Measurements from ENCODE around the gene TCOF1. TPM values are rescaled to one million over a fixed set of nuclear protein-coding genes. Genes with fewer than 3 reads are reported as not detected.

TCOF1 gene
- total and polyA plus RNA-seq, 9 donors: 16.7 to 38.3 (median 27.8) TPM

- TF ChIP-seq, protein P1, sequence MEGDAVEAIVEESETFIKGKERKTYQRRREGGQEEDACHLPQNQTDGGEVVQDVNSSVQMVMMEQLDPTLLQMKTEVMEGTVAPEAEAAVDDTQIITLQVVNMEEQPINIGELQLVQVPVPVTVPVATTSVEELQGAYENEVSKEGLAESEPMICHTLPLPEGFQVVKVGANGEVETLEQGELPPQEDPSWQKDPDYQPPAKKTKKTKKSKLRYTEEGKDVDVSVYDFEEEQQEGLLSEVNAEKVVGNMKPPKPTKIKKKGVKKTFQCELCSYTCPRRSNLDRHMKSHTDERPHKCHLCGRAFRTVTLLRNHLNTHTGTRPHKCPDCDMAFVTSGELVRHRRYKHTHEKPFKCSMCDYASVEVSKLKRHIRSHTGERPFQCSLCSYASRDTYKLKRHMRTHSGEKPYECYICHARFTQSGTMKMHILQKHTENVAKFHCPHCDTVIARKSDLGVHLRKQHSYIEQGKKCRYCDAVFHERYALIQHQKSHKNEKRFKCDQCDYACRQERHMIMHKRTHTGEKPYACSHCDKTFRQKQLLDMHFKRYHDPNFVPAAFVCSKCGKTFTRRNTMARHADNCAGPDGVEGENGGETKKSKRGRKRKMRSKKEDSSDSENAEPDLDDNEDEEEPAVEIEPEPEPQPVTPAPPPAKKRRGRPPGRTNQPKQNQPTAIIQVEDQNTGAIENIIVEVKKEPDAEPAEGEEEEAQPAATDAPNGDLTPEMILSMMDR (IDR thresholded peaks at IDR 0.05): no peak
- no peak for TF ChIP-seq EP300 (IDR thresholded peaks at IDR 0.05)
- TF ChIP-seq POLR2A (IDR thresholded peaks at IDR 0.05): no peak
- WGBS, 3 donors: 83 to 98% (median 93%) methylated on average over 1 of the region's 1 CpG
- H3K36me3 ChIP-seq: no peaks in the 10 kb centered on the region
- no peak for DNase-seq
- H3K27ac ChIP-seq: no peak overlapping the region
- H3K9me3 ChIP-seq: no peaks in the 10 kb centered on the region
- H3K27me3 ChIP-seq: no peaks in the 10 kb centered on the region
- H3K4me3 ChIP-seq: no peak overlapping the region
- no peaks in the 10 kb centered on the region for H3K4me1 ChIP-seq (ENCODE audit: insufficient read depth)
- intact Hi-C loops (cut with DNase I): no loop called here
These were observed 36.3 kb upstream of the TCOF1 start for GRCh38 chr5:150321211-150321610.

DNA sequence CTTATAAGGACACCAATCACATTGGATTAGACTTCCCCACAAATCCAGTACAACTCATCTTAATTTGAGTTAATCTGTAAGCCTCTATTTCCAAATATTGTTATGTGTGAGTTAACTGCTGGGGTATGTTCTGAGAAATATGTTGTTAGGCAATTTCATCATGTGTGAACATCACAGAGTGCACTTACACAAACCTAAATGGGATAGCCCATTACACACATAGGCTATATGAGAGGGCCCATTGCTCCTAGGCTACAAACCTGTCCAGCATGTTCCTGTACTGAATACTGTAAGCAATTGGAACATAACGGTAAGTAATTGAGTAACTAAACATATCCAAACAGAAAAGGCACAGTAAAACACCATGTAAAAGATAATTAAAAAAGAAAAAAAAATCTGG is 35.7 kb upstream of the TCOF1 start:
- no peak overlapping the region for H3K4me3 ChIP-seq
- TF ChIP-seq, protein P1 (IDR thresholded peaks at IDR 0.05): no peak
- TF ChIP-seq EP300 (IDR thresholded peaks at IDR 0.05) (no peak), POLR2A (IDR thresholded peaks at IDR 0.05) (no peak)
- 91 to 96% (median 94%) methylated on average over 1 of the region's 1 CpG for WGBS, 3 donors
- H3K4me1 ChIP-seq (ENCODE audit: insufficient read depth): no peaks in the 10 kb centered on the region
- H3K27me3 ChIP-seq: no peaks in the 10 kb centered on the region
- no peaks in the 10 kb centered on the region for H3K9me3 ChIP-seq
- no peaks in the 10 kb centered on the region for H3K36me3 ChIP-seq
- intact Hi-C loops (cut with DNase I): no loop called here
- H3K27ac ChIP-seq: no peak overlapping the region
- DNase-seq: no peak

- Histone ChIP-seq H3K9me3 (no peaks in the 10 kb centered on the region), H3K36me3 (no peaks in the 10 kb centered on the region), H3K4me3 (no peak overlapping the region), H3K27me3 (no peaks in the 10 kb centered on the region), H3K27ac (no peak overlapping the region), H3K4me1 (ENCODE audit: insufficient read depth) (no peaks in the 10 kb centered on the region)
- intact Hi-C loops (cut with DNase I): no loop called here
- TF ChIP-seq EP300 (IDR thresholded peaks at IDR 0.05) (no peak), POLR2A (IDR thresholded peaks at IDR 0.05) (no peak)
- TF ChIP-seq, protein P1 (IDR thresholded peaks at IDR 0.05): no peak
- no peak for DNase-seq
These were observed 35.3 kb upstream of the TCOF1 start for GRCh38 chr5:150322202-150322601.

DNA sequence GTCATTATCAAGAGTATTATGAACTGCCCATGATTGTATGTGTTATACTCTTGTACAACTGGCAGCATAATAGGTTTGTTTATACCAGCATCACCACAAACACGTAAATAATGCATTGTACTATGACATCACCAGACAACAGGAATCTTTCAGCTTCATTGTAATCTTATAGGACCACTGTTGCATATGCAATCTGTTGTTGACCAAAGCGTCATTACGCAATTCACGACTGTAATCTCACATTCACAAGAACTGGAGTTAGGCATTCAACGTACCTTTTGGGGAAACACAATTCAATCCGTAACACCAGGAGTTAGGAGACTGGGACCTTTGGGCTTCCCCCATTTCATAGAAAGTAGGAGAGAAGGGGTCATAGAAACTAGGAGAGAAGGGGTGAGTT is 34.4 kb upstream of the TCOF1 start:
- WGBS, 3 donors: 88 to 90% (median 88%) methylated on average over 6 of the region's 6 CpGs
- Histone ChIP-seq H3K36me3 (no peaks in the 10 kb centered on the region), H3K4me1 (ENCODE audit: insufficient read depth) (no peaks in the 10 kb centered on the region), H3K4me3 (no peak overlapping the region), H3K27ac (no peak overlapping the region), H3K27me3 (no peaks in the 10 kb centered on the region), H3K9me3 (no peaks in the 10 kb centered on the region)
- DNase-seq: no peak
- TF ChIP-seq POLR2A (IDR thresholded peaks at IDR 0.05) (no peak), EP300 (IDR thresholded peaks at IDR 0.05) (no peak)
- TF ChIP-seq, protein P1 (IDR thresholded peaks at IDR 0.05): no peak
- intact Hi-C loops (cut with DNase I): no loop called here

- Histone ChIP-seq H3K9me3 (no peaks in the 10 kb centered on the region), H3K27ac (no peak overlapping the region), H3K27me3 (no peaks in the 10 kb centered on the region), H3K4me1 (ENCODE audit: insufficient read depth) (no peaks in the 10 kb centered on the region), H3K4me3 (no peak overlapping the region), H3K36me3 (no peaks in the 10 kb centered on the region)
- intact Hi-C loops (cut with DNase I): no loop called here
- WGBS, 3 donors: 79 to 96% (median 82%) methylated on average over 8 of the region's 8 CpGs
- TF ChIP-seq EP300 (IDR thresholded peaks at IDR 0.05): no peak
- TF ChIP-seq POLR2A (IDR thresholded peaks at IDR 0.05): no peak
- TF ChIP-seq, protein P1 (IDR thresholded peaks at IDR 0.05): no peak
- DNase-seq: no peak
These were observed 33.7 kb upstream of the TCOF1 start for GRCh38 chr5:150323819-150324218.
